Activated CD8-positive, alpha-beta memory T cell treated with anti-CD3 and anti-CD28 coated beads for 4 hours (primary cell): Measurements from ENCODE around the gene DYDC2.
"Not testable (repeated sequence)": the region's sequence is repeated elsewhere in the genome, so short reads cannot be mapped to it uniquely, and the experiment has no call there.

Experiments
- DNase-seq, 2 donors: peaks; one replicate each; pipeline ENCODE4 v3.0.0-alpha.2; 2020; ENCODE audit warnings: low read depth in 2 of 2

DYDC2 gene

GRCh38 chr10:80413271-80413996, 56.9 kb downstream of the DYDC2 start:
- DNase-seq, result no peak

- no peak for DNase-seq
Measured at GRCh38 chr10:80414142-80414895, 57.7 kb downstream of the DYDC2 start.

GRCh38 chr10:80415734-80416478, 59.3 kb downstream of the DYDC2 start:
- DNase-seq, result no peak

DNA sequence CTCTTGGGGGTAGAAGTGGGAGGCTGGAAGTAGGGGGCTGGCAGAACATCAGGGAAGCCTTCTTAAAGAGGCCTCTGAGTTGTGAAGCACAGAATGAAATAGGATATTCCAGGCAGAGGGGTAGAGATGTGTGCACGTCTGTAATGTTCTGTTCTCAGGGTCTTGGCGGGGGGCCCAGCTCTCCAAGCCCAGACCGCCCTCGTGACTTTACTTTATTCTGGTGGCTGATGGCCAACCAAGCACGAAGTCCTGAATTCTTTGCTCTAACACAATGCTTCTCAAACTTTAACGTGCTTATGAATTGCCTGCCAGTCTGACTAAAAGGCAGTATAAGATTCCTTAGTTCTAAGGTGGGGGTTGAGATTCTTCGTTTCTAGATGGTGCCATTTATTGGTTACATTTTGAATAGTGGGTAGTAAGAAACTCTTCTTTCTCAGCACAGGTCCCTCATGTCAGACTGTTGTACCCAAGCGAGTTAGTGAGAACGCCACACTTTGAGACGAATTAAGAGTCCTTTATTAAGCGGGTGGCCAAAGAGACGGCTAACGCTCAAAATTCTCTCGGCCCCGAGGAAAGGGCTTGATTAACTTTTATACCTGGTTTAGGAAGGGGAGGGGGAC, 60.0 kb downstream of the DYDC2 start:
- no peak for DNase-seq

DNA sequence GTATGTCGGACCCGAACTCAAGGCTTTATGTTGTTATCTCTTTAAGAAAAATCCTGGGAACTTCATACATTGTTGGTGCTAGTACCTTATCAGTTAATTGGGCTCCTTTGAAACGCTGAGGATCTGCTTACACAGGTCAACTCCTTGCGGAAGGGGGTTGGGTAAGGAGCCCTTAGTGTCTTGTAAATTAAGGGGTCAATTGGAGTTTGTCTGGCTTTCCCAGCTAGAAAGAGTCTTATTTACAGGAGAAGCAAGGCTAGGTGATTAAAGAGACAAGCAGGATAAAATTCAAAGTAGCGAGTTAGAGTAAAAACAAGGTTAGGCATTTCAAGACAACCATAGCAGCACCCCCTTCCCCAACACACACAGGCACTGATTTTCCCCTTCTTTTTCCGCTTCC, 60.7 kb downstream of the DYDC2 start:
- DNase-seq, result not testable (repeated sequence)
